Stimulated activated CD4-positive, alpha-beta T cell treated with anti-CD3 and anti-CD28 coated beads, Interleukin-2, amount 100 ng/mL, for 24 hours (primary cell): Measurements from ENCODE around the gene EXOC7.
"Not testable (repeated sequence)": the region's sequence is repeated elsewhere in the genome, so short reads cannot be mapped to it uniquely, and the experiment has no call there.

Experiments used
- DNase-seq, 2 donors: peaks; one replicate each; pipeline ENCODE4 v3.0.0-alpha.2; 2020

The EXOC7 gene

GRCh38 chr17:76085731-76086366 is 17.7 kb downstream of the EXOC7 start:
- no peak for DNase-seq

- no peak for DNase-seq
Observed at GRCh38 chr17:76085066-76085730, 18.4 kb downstream of the EXOC7 start.

GRCh38 chr17:76083536-76084182 is 19.9 kb downstream of the EXOC7 start:
- DNase-seq, result no peak

GRCh38 chr17:76082326-76083251 is 21.0 kb downstream of the EXOC7 start:
- DNase-seq, result no peak

GRCh38 chr17:76081295-76082210 is 22.0 kb downstream of the EXOC7 start:
- DNase-seq, result no peak

GRCh38 chr17:76080768-76081287 is 22.8 kb downstream of the EXOC7 start:
- no peak for DNase-seq

- no peak for DNase-seq
Observed at GRCh38 chr17:76079956-76080767, 23.4 kb downstream of the EXOC7 start.

- no peak for DNase-seq
Observed at GRCh38 chr17:76079535-76079955, 24.0 kb downstream of the EXOC7 start.

GRCh38 chr17:76078860-76079534 is 24.6 kb downstream of the EXOC7 start, which contains the start of gene ZACN:
TSS of gene ZACN (plus strand) at chr17:76079182. CDS start at chr17:76079265, 83 bp downstream.
- DNase-seq, result no peak

GRCh38 chr17:76078370-76078769 is 25.2 kb downstream of the EXOC7 start:
- DNase-seq, result not testable (repeated sequence)

- no peak for DNase-seq
Observed at GRCh38 chr17:76077584-76078110, 25.9 kb downstream of the EXOC7 start.

GRCh38 chr17:76076765-76077583 is 26.6 kb downstream of the EXOC7 start:
- peak in 1 of 2 donors; percentile 49 for DNase-seq

- no peak for DNase-seq
Observed at GRCh38 chr17:76076146-76076764, 27.3 kb downstream of the EXOC7 start.

GRCh38 chr17:76075364-76076145 is 28.0 kb downstream of the EXOC7 start:
- peak in 1 of 2 donors; percentile 47 for DNase-seq

- DNase-seq, result no peak
Observed at GRCh38 chr17:76074390-76075363, 28.9 kb downstream of the EXOC7 start, which contains the start of gene GALR2. TSS of gene GALR2 (plus strand) at chr17:76074781. CDS start at chr17:76074884, 103 bp downstream.
